ENCODE measurements around the gene ADAMTS13. TPM values are rescaled to one million over a fixed set of nuclear protein-coding genes. Genes with fewer than 3 reads are reported as not detected.
"Not testable (repeated sequence)": the region's sequence is repeated elsewhere in the genome, so short reads cannot be mapped to it uniquely, and the experiment has no call there.

Gene ADAMTS13
- total RNA-seq, 6 experiments from 2014 or later = 8.1 to 27.7 (median 11.3) TPM

DNA sequence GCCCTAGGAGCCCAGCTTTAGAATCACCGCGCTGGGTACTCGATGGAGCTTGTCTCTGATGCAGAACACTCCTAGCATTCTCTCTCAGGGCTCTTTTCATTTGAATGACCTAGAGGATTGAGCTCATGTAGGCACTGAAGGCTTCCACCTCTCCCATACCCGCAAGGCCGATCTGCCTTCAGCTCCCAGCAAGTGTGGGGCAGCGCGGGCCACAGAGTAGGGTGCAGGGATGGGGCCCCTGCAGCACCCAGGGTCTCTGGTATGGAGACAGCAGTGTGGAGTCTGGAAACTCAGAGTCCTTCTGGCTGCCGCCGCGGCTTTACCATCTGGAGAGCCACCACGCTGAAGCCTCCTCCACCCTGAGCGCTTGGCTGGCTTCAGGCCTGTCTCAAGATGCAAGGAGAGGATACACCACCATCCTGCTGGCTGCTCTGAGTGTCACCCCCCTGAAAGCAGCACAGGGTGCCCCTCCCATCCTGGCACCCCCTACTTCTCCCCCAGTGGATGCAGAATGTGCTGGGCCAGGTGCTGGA is 33.1 kb upstream of the ADAMTS13 start:
- ATAC-seq = no peak
- TF ChIP-seq POLR2A (IDR thresholded peaks at IDR 0.05) = no peak
- TF ChIP-seq, protein P1, sequence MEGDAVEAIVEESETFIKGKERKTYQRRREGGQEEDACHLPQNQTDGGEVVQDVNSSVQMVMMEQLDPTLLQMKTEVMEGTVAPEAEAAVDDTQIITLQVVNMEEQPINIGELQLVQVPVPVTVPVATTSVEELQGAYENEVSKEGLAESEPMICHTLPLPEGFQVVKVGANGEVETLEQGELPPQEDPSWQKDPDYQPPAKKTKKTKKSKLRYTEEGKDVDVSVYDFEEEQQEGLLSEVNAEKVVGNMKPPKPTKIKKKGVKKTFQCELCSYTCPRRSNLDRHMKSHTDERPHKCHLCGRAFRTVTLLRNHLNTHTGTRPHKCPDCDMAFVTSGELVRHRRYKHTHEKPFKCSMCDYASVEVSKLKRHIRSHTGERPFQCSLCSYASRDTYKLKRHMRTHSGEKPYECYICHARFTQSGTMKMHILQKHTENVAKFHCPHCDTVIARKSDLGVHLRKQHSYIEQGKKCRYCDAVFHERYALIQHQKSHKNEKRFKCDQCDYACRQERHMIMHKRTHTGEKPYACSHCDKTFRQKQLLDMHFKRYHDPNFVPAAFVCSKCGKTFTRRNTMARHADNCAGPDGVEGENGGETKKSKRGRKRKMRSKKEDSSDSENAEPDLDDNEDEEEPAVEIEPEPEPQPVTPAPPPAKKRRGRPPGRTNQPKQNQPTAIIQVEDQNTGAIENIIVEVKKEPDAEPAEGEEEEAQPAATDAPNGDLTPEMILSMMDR (IDR thresholded peaks at IDR 0.05) = no peak

DNA sequence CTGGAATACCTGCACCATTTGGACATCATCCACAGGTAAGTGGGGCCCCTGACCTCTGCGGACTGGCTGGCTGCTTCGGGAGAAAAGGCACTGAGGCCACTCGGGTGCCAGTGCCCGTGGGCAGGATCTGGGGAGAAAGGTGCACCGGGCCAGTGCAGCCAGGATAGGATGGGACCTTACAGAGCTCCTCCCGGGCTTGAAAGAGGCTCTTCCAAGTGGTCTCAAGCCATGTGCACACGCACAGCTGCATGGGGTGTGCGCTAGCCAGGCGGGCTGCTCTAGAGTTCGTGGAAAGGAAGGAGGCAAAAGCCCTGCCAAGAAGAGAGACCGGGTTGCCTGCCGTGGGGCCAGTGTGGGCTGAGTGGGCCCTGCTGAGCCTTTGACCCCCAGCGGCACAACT is 32.6 kb upstream of the ADAMTS13 start:
- Histone ChIP-seq H3K4me1 (no peaks in the 10 kb centered on the region), H3K4me3 (no peak overlapping the region), H3K36me3 (no peaks in the 10 kb centered on the region), H3K27me3 (no peaks in the 10 kb centered on the region), H3K27ac (no peak overlapping the region), H3K9me3 (no peaks in the 10 kb centered on the region)
- TF ChIP-seq, protein P1 (IDR thresholded peaks at IDR 0.05) = no peak
- TF ChIP-seq POLR2A (IDR thresholded peaks at IDR 0.05) = no peak
- ATAC-seq (no peak), DNase-seq (no peak)
- WGBS (ENCODE audit: insufficient coverage, low coverage, low lambda C conversion rate, missing lambda C conversion rate) = no CpG with 5 or more reads among the region's 13 CpGs
- intact Hi-C loops (cut with DNase I) = loop anchor here in 1 of 2 donors (10.0 kb wide), 1 partner anchor 55 kb away; the partner anchor contains the start of gene SURF6

More for the DNA sequence above, 33.1 kb upstream of the ADAMTS13 start:
- intact Hi-C loops (cut with DNase I) = loop anchor here in 1 of 2 donors (10.0 kb wide), 1 partner anchor 54 kb away; the partner anchor contains the start of gene SURF6
- no peak overlapping the region for H3K4me3 ChIP-seq
- H3K27me3 ChIP-seq = no peaks in the 10 kb centered on the region
- no CpG with 5 or more reads among the region's 12 CpGs for WGBS (ENCODE audit: insufficient coverage, low coverage, low lambda C conversion rate, missing lambda C conversion rate)
- no peak overlapping the region for H3K27ac ChIP-seq
- no peaks in the 10 kb centered on the region for H3K4me1 ChIP-seq
- no peaks in the 10 kb centered on the region for H3K9me3 ChIP-seq
- DNase-seq = no peak
- no peaks in the 10 kb centered on the region for H3K36me3 ChIP-seq

DNA sequence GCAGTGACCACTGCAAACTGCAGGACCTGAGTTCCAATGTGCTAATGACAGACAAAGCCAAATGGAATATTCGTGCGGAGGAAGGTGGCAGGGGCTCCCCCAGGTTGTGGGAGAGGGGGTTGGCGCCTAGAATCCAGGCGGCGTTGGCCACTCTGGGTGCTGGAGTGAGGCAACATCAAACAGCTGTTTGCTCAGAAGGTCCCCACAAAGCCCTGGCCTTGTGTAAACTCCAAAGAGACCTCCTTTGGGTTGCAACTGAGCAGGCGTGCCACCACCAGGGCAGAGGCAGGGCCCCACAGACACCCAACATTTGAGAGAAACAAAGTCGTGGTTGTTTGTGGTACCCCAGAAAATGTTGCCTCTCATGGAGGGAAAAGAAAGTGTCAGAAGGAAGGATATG is 31.5 kb upstream of the ADAMTS13 start:
- H3K36me3 ChIP-seq = no peaks in the 10 kb centered on the region
- DNase-seq = no peak
- intact Hi-C loops (cut with DNase I) = loop anchor here in 1 of 2 donors (10.0 kb wide), 1 partner anchor 206 kb away; no protein-coding TSS in a partner anchor
- no peak overlapping the region for H3K27ac ChIP-seq
- no peaks in the 10 kb centered on the region for H3K9me3 ChIP-seq
- WGBS (ENCODE audit: insufficient coverage, low coverage, low lambda C conversion rate, missing lambda C conversion rate) = no CpG with 5 or more reads among the region's 7 CpGs
- no peak overlapping the region for H3K4me3 ChIP-seq
- ATAC-seq = no peak
- TF ChIP-seq POLR2A (IDR thresholded peaks at IDR 0.05) = no peak
- TF ChIP-seq, protein P1 (IDR thresholded peaks at IDR 0.05) = no peak
- no peaks in the 10 kb centered on the region for H3K27me3 ChIP-seq
- H3K4me1 ChIP-seq = no peaks in the 10 kb centered on the region

DNA sequence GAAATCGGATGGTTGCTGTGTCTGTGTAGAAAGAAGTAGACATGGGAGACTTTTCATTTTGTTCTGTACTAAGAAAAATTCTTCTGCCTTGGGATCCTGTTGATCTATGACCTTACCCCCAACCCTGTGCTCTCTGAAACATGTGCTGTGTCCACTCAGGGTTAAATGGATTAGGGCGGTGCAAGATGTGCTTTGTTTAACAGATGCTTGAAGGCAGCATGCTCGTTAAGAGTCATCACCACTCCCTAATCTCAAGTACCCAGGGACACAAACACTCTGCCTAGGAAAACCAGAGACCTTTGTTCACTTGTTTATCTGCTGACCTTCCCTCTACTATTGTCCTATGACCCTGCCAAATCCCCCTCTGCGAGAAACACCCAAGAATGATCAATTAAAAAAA is 30.7 kb upstream of the ADAMTS13 start:
- 41% methylated on average over 3 of the region's 4 CpGs for WGBS (ENCODE audit: insufficient coverage, low coverage, low lambda C conversion rate, missing lambda C conversion rate)
- intact Hi-C loops (cut with DNase I) = loop anchor here in 1 of 2 donors (10.0 kb wide), 1 partner anchor 207 kb away; no protein-coding TSS in a partner anchor
- H3K9me3 ChIP-seq, H3K4me3 ChIP-seq, H3K4me1 ChIP-seq, H3K36me3 ChIP-seq, H3K27me3 ChIP-seq, DNase-seq, H3K27ac ChIP-seq, ATAC-seq: not testable (repeated sequence)

DNA sequence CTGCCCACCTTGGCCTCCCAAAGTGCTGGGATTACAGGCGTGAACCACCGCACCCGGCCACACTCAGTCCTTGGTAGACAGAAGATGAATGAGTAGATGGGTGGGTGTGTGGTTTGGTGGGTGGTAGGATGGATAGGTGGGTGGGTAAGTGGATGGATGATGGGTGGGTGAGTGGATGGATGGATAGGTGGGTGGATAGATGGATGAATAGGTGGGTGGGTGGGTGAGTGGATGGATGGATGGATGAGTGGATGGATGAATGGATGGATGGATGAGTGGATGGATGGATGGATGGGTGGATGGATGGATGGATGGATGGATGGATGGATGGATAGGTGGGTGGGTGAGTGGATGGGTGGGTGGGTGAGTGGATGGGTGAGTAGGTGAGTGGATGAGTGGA is 29.9 kb upstream of the ADAMTS13 start:
- not testable (repeated sequence) for H3K9me3 ChIP-seq

More for the DNA sequence above, 29.9 kb upstream of the ADAMTS13 start:
- WGBS (ENCODE audit: insufficient coverage, low coverage, low lambda C conversion rate, missing lambda C conversion rate) = 95% methylated on average over 3 of the region's 3 CpGs
- not testable (repeated sequence) for ATAC-seq, H3K27ac ChIP-seq, H3K27me3 ChIP-seq, H3K4me3 ChIP-seq, H3K4me1 ChIP-seq, H3K36me3 ChIP-seq, DNase-seq
- intact Hi-C loops (cut with DNase I) = loop anchor here in 1 of 2 donors (10.0 kb wide), 1 partner anchor 208 kb away; no protein-coding TSS in a partner anchor
